Vagina (tissue), 2 donors: ENCODE measurements around the gene NEDD4L.

Experiments
- CTCF ChIP-seq, 3 experiments: fragments of 450-650 bp in 2 of 3; fragments of 200-600 bp in 1 of 3; sonication (generic) in 1 of 3; IDR thresholded peaks; one replicate each; pipeline ENCODE4 v1.5.1; 2017 to 2019; ENCODE audit warnings: antibody characterized with exemption in 3 of 3, mild to moderate bottlenecking in 2 of 3, moderate library complexity in 2 of 3
- POLR2A ChIP-seq, 2 donors: fragments of 450-650 bp; IDR thresholded peaks; one replicate each; pipeline ENCODE4 v1.6.1; 2017; ENCODE audit warnings: antibody characterized with exemption in 2 of 2, mild to moderate bottlenecking in 2 of 2, moderate library complexity in 2 of 2
- POLR2AphosphoS5 ChIP-seq, 2 donors: sonication (generic); formaldehyde crosslinking; IDR thresholded peaks; one replicate each; pipeline ENCODE4 v1.9.0; 2017; ENCODE audit warnings: antibody characterized with exemption in 2 of 2, mild to moderate bottlenecking in 2 of 2, low read depth in 1 of 2; ENCODE audit not compliant: insufficient read depth in 1 of 2

- no peak for TF ChIP-seq CTCF (IDR thresholded peaks at IDR 0.05)
- TF ChIP-seq POLR2A (IDR thresholded peaks at IDR 0.05) = no peak
- no peak for TF ChIP-seq POLR2AphosphoS5 (IDR thresholded peaks at IDR 0.05; ENCODE audit: insufficient read depth in 1 of 2, low read depth in 1 of 2)
Measured at GRCh38 chr18:58009166-58009565, 34.9 kb upstream of the NEDD4L start.
